NOMO-1 treated with dmso at 0.1 percent for 144 hours (cell line): ENCODE measurements around the gene BRWD1.
"Not testable (repeated sequence)": the region's sequence is repeated elsewhere in the genome, so short reads cannot be mapped to it uniquely, and the experiment has no call there.

Experiments
- DNase-seq: peaks from one replicate; lab custom pipeline; 2025; ENCODE audit not compliant: unreplicated experiment; lab: John Stamatoyannopoulos, UW

BRWD1 gene

DNA sequence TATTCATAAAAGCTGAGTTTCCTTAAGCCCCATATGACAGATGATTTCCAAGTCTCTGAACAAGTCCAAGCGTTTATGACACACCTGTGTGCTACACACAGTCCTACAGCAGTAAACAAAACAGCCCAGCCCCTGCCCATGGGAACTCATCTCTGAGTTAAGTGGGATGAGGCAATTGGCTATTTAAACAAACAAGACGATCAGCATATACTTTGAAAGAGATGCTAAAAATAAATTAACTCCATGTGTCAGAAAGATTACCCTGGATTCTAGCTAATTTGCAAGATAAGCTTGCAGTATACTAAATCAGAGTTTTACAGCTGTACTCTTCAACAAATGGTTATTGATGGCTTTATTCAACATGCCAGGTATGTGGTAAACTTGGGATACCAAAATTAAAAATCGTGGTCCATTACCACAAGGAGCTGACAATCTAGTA lies 137.1 kb downstream of the BRWD1 start:
- no peak for DNase-seq

DNA sequence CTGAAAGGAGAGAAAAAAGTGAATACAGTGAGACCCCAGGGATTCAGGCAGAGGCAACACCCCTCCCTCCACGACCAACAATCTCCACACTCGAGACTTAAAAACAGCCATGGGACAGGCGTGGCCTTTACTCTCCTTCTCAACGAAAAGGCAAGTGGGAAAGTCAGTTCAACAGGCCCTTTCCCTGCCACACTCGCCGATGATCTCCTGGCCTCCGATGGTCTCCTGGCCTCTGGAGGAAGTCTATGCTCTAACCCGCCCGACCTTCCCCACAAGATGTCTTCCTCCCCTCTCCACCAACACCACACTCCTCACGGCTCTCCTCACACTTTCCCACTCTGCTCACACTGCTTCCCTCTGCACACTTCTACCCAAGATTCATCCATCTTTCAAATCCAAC lies 137.8 kb downstream of the BRWD1 start:
- DNase-seq: no peak

DNA sequence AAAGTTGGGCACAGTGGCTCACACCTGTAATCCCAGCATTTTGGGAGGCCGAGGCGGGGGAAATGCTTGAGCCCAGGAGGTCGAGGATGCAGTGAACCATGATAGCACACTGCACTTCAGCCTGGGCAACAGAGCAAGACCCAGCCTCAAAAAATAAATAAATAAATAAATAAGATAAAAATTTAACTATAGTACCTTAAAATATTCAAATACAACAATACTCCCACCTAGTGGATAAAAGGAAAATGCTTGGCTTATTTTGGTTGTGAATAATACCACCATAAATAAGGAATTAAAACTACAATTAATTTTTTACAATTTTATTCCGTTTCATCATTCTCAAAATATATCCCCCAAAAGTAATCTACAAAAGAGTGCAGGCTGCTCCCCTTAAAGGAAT lies 138.3 kb downstream of the BRWD1 start:
- DNase-seq: no peak

DNA sequence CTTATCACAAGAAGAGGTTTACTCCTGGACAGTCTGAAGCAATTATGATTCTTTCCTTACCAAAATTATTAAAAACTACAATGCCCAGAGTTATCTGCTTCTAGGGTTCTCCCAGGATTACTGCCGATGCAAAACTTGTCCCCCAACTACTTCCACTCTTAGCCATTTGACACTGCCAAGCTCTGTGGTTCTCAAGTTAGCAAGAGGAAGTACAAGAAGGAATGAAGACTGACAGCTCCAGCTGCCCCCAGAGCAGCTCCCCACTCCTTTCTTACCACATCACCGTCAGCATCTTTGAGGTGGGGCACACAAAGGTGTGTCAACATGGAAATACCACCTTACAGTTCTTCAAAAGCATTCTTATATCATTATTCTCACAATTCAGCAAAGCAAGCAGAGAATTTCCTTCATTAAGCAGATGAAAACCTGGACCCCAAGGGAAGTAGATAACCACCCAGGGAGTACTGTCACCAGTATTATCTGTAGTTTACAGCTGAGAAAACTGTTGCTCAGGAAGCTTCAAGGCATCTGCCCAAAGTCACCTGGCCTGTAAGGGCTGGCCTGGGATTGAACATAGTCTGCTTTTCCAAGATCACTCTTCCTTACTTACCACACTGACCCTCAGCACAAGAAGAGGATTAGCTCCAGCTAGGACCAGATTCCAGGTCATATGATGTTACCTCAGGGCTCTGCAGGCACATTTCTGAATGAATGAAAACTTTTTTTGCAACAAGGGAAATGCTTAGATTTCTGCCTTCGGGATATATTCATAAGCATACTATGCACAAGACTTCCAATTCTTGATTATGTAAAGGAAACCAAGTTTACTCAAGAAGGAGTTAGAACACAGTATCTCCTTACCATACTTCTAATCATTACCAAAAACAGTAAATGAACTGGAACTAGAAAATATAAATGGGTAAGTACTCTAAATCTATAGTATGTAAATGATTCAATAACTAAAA lies 139.4 kb downstream of the BRWD1 start:
- no peak for DNase-seq

DNA sequence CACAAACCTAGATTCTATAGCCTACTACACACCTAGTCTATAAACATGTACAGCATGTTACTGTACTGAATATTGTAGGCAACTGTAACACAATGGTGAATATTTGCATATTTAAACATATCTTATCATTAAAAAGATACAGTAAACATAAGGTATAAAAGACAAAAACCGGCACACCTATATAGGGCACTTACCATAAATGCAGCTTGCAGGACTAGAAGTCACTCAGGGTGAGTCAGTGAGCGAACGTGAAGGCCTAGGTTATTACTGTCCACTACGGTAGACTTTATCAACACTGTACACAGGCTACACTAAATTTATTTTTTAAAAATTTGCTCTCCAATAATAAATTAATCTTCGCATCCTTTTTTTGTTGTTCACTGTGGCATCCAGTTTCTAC lies 143.5 kb downstream of the BRWD1 start:
- DNase-seq: no peak

DNA sequence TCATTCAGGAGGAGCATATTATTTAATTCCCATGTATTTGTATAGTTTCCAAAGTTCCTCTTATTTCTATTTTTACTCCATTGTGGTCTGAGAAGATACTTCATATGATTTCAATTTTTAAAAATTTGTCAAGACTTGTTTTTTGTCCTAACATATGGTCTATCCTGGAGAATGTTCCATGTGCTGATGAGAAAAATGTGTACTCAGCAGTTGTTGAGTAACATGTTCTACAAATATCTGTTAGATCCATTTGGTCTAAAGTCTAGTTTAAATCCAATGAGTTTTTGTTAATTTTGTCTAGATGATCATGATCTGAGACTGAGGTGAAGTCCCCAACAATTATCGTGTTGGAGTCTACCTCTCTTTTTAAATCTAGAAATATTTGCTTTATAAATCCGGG lies 144.6 kb downstream of the BRWD1 start:
- no peak for DNase-seq

DNA sequence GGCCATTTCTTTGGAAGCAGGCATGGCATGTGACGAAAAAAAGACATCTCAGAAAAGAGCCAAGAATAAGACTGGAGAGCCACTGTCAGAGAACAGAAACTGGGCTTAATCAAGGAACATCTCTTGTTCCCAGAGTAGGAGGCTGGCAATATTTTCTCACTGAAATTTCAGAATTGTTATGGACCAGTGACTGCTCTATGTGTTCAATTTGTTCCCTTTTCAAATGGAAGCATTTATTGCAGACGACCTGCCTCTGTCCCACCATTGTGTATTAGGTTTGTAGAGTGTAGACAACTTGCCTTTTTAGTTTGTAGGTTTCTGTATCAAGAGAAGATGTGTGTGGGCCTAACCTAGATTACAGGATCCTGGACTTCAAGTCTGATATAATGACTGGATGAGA lies 148.9 kb downstream of the BRWD1 start:
- no peak for DNase-seq

DNA sequence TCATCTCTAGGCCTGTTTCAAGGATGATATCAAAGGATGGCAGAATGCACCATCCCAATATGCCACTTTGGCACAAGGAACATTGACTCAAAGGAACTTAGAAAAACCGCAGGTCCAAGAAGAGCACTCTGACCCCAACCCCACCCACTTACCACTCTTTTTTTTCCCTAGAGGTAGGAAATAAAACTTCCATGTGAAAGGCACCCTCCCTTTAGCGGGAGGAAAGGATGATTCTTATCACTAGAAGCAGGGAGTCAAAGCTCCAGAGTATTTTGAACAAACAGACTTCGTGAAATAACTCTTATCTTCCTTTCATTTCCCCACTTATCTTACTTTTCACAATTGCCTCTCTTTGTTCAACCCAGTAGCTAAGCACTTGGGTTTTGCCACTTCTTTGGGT lies 152.4 kb downstream of the BRWD1 start:
- no peak for DNase-seq

DNA sequence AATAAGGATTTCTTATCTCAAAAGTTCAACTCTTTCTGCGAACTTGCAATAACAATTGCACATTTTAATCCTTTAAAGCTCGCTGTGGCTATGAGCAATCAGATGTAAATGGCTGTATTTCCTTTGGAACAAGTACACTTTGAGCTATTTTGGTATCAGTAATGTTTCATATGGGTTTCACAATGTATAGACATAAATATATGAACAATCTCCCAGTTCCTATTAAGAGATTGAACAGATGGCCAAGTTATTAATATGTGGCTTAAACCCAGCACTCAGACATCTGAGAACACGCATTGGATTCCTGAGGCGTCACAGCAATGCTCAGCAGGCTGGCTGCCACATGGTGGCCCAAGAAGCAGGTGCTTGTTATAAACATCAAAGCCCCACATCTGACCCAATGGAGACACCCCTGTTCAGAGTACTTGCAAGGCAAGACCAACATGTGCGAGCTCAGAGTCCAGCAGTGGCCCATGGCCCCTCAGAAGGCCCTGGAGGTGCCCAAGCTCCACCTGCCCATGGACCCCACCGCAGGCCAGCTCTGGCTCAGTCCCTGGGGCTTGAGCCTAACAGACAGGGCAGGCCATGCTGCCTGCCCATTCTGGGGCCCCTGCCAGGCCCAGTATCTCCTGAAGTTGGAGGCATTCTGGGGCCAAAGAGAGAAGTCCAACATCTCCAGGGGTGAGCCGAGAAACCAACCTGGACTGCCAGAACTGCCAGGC lies 153.9 kb downstream of the BRWD1 start:
- DNase-seq: no peak

DNA sequence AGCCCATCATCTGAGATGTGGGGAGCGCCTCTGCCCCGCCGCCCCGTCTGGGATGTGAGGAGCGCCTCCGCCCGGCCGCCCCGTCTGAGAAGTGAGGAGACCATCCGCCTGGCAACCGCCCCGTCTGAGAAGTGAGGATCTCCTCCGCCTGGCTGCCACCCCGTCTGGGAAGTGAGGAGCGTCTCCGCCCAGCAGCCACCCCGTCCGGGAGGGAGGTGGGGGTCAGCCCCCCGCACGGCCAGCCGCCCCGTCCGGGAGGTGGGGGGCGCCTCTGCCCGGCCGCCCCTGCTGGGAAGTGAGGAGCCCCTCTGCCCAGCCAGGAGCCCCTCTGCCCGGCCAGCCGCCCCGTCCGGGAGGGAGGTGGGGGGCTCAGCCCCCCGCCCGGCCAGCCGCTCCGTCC lies 156.2 kb downstream of the BRWD1 start:
- DNase-seq: not testable (repeated sequence)

DNA sequence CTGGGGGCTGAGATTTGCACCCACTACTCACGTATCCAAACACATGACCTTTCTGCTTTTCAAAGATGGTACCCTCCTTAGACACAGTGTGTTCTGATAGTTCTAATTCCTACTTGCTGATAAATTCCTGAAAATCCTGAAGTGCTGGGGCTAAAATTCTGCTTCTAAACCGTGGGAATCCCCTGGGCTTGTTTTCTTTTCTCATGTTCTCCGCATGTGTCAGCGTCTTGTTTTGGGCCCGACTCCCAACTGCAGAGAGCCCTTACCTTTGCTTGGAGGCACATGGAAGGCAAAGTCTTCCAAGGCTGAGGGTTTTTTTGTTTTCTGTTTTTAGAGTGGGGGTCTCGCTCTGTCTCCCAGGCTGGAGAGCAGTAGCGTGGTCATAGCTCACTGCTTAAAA lies 157.4 kb downstream of the BRWD1 start:
- no peak for DNase-seq

DNA sequence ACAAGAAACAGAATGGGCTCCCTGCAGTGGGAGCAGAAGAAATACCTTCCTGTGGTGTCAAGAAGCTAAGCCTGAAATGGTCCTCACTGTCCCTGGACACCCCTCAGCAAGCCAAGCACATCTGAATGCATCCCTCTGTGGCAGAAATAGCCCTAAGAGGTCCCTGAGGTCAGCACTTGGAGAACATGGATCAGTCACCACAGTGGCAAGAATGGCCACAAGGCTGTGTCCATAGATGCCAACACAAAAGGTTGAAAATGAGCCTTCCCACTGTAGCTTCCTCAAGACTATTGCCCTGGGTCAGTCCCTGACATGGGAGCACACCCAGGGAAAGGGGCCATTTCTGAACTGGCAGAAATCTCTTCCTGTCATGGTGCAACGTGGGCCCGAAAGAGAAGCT lies 157.9 kb downstream of the BRWD1 start:
- DNase-seq: no peak

DNA sequence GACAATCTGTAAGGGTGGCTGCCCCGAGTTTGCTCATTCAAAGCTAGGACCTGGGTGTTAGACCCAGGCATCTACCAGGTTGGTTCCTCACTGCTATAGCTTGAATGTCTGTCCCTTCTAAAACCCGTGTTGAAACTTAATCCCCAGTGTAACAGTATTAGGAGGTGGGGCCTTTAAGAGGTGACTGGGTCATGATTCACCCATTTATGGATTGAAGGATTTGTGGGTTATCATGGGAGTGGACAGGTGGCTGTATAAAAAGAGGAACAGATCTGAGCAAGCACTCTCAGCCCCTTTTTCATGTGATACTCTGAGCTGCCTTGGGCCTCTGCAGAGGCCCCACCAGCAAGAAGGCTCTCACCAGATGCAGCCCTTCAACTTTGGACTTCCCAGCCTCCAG lies 159.6 kb downstream of the BRWD1 start:
- no peak for DNase-seq

DNA sequence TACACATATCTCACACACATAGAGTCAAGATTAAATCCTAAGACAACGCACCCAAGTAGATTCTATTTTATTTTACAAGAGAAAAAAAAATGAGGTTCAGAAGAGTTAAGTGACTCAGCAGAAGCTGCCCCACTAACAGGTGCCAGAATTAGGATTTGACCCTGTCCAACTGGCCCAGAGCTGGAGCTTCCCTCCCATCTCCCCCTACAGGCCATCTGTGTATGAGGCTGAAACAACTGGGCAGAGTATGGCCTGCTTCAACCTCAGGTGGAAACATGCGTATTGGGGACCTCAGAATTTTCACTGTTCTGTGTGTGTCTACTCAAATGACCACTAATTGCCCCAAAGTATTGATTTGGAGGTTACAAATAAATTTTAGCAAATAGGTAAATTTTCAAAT lies 160.1 kb downstream of the BRWD1 start:
- no peak for DNase-seq

DNA sequence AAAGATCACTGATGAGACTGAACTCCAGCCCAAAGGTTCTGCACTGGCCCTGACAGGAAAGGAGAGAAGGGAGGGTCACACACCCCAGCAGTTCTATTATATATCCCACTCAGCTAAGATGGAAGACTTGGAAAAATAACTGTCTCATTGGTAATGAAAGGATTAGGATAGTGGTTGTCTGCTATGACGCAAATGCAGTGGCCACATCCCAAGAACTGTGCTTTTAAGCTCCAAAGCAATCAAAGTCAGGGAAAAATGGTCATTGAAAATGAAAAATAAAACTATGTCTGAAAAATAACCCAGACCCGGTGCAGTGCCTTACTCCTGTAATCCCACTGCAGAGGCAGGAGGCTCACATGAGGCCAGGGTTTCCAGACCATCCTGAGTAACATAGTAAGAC lies 161.2 kb downstream of the BRWD1 start:
- no peak for DNase-seq

DNA sequence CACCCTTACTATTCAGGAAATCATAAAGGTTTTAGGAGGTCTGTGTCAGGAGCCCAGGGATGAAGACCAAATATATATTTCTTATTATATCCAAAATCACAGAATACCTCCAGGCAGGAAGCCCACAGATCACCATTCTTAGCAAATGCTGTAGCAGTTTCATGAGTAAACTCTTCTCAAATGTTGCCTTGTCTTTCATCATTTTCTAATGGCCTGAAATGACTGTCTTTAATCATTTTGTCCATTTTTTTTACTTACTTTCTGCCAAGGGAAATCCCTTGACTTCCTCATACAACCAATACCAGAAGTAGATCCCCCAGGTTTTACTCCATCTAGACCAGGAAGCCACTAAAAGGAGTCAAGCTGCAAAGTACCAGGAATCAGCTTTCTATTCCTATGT lies 162.6 kb downstream of the BRWD1 start:
- no peak for DNase-seq

DNA sequence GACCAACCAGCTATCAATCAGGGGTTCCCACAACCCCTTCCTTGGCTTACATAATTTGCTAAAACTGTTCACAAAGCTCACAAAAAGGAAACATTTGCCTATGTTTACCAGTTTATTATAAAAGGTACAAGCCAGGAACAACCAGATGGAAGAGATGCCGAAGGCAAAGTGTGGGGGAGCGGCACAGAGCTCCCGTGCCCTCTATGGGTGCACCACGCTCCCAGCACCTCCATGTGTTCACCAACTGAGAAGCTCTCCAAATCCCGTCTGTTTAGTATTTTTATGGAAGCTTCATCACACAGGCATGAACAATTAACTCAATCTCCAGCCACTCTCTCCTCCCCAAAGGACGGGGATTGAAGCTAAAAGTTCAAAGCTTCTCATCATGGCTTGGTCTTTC lies 163.1 kb downstream of the BRWD1 start:
- DNase-seq: no peak

DNA sequence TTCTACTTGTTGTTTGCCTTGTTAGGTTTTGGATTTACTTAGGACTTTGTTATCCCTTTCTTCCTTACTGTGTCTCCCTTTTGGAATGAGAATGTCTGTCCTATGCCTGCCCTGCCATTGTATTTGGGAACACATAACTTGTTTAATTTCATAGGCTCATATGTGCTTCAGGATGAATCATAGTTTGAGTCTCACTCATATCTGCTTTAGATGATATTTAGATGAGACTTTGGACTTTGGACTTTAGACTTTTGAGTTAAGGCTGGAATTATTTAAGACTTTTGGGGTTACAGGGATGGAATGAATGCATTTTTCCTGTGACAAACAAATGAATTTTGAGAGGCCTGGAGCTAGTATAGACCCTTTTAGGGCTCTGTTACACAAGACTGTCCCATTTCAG lies 163.6 kb downstream of the BRWD1 start:
- no peak for DNase-seq

DNA sequence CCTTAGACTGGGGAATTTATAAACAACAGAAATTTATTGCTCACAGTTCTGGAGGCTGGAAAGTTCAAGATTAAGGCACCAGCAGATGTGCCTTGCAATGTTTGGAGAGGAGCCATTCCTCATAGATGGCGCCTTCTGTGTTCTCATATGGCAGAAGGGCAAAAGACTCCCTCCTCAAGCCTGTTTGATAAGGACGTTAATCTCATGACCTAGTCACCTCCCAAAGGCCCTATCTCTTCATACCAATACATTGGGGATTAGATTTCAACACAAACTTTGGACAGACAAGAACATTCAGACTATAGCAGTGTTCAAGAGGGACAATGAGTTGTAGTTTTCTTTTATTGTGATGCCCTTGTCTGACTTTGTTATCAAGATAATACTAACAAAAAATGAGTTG lies 164.5 kb downstream of the BRWD1 start:
- no peak for DNase-seq

DNA sequence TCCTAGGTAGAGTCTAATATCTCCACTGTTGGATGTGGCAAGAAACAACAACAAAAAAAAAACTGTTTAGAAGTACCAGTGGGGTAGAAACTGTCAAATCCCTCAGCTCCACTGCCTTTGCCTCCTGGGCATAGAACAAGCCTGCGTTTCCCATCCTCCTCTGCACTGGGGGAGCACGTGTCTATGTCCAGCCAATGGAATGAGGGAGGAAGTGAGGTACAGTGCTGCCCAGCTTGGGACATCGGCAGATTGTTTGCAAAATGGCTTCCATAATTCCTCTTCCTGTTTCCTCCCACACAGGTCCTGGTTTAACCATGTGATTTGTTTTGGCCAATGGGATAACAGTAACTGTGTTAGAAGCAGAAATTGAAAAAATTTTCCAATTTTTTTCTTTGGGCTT lies 169.2 kb downstream of the BRWD1 start:
- no peak for DNase-seq

DNA sequence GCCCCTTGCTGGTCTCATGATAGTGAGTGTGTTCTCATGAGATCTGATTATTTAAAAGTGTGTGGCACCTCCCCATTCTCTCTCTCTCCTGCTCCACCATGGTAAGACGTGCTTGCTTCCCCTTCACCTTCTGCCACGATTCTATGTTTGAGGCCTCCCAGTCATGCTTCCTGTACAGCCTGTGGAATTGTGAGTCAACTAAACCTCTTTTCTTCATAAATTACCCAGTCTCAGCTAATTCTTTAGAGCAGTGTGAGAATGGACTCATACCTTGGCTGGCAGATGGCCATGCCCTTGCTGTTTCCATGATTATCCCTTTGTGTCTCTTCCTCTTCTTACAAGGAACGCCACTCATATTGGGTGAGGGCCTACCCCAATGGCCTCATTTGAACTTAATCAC lies 170.5 kb downstream of the BRWD1 start:
- DNase-seq: no peak

DNA sequence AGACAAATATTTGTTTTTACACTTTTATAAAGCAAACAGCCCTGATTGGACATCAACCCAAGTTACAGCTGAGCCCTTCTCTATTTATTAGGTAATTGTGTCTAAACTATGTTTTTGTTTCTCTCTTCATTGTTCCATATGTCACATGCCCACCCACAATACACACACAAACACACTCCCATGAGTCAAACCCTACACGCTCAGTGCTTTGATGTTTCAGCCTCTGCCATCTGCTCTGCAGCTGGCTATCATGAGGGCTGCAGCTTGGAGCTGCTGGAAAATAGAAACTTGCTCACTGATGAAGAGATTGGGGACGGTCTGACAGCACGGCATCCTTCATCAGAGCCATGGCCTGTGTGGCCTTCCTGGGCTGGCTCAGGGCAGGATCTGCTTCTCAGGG lies 171.9 kb downstream of the BRWD1 start:
- no peak for DNase-seq
